Endothelial cell (in vitro differentiated cells): ENCODE data around the gene PRPF8. TPM values are rescaled to one million over a fixed set of nuclear protein-coding genes. Genes with fewer than 3 reads are reported as not detected.

Experiments
- DNase-seq: peaks from one replicate; pipeline ENCODE4 v3.0.0; 2021; ENCODE audit warnings: low spot score
- H3K27ac Mint-ChIP-seq: one replicate; pipeline ENCODE4 v1.8.0; 2021; ENCODE audit warnings: mixed read lengths, inconsistent platforms; ENCODE audit not compliant: unreplicated experiment
- H3K27me3 Mint-ChIP-seq: one replicate; pipeline ENCODE4 v1.8.0; 2021; ENCODE audit warnings: mild to moderate bottlenecking, moderate library complexity, mixed read lengths, inconsistent platforms; ENCODE audit not compliant: unreplicated experiment
- H3K36me3 Mint-ChIP-seq: one replicate; pipeline ENCODE4 v1.8.0; 2021; ENCODE audit warnings: mild to moderate bottlenecking, low read depth, mixed read lengths, inconsistent platforms; ENCODE audit not compliant: unreplicated experiment
- H3K4me1 Mint-ChIP-seq: one replicate; pipeline ENCODE4 v1.8.0; 2021; ENCODE audit warnings: mild to moderate bottlenecking, mixed read lengths, inconsistent platforms; ENCODE audit not compliant: unreplicated experiment
- H3K4me3 Mint-ChIP-seq: one replicate; pipeline ENCODE4 v1.8.0; 2021; ENCODE audit warnings: mild to moderate bottlenecking, mixed read lengths, inconsistent platforms; ENCODE audit not compliant: unreplicated experiment
- H3K9me3 Mint-ChIP-seq: one replicate; pipeline ENCODE4 v1.8.0; 2021; ENCODE audit warnings: mixed read lengths, inconsistent platforms; ENCODE audit not compliant: unreplicated experiment
- total RNA-seq: library from RNA; stranded (reverse); fragmentation: NEBNext Ultra II Directional; extraction: Animal tissue kit (Norgen Biotek cat#: 25700); gene quantifications from one replicate; pipeline ENCODE4 v1.2.1, GENCODE V29; 2021; ENCODE audit not compliant: unreplicated experiment
- TF ChIP-seq, protein P1 (sequence below): fragments of 200-600 bp; sonication (generic); IDR thresholded peaks from one replicate; pipeline ENCODE4 v1.5.0; 2021; ENCODE audit warnings: antibody characterized with exemption; ENCODE audit not compliant: unreplicated experiment

PRPF8 gene
- total RNA-seq, 1 donor from 2014 or later: 295 TPM

GRCh38 chr17:1644493-1645206 is 40.0 kb downstream of the PRPF8 start:
- peaks cover 23% of the 10 kb centered on the region for H3K36me3 Mint-ChIP-seq
- no peak for DNase-seq
- TF ChIP-seq, protein P1, sequence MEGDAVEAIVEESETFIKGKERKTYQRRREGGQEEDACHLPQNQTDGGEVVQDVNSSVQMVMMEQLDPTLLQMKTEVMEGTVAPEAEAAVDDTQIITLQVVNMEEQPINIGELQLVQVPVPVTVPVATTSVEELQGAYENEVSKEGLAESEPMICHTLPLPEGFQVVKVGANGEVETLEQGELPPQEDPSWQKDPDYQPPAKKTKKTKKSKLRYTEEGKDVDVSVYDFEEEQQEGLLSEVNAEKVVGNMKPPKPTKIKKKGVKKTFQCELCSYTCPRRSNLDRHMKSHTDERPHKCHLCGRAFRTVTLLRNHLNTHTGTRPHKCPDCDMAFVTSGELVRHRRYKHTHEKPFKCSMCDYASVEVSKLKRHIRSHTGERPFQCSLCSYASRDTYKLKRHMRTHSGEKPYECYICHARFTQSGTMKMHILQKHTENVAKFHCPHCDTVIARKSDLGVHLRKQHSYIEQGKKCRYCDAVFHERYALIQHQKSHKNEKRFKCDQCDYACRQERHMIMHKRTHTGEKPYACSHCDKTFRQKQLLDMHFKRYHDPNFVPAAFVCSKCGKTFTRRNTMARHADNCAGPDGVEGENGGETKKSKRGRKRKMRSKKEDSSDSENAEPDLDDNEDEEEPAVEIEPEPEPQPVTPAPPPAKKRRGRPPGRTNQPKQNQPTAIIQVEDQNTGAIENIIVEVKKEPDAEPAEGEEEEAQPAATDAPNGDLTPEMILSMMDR: no peak
- H3K4me1 Mint-ChIP-seq: peaks cover 47% of the 10 kb centered on the region
- peaks cover 24% of the 10 kb centered on the region for H3K27me3 Mint-ChIP-seq
- H3K4me3 Mint-ChIP-seq: peak overlapping the region; percentile 94
- H3K27ac Mint-ChIP-seq: peak overlapping the region; percentile 93
- no peaks in the 10 kb centered on the region for H3K9me3 Mint-ChIP-seq

DNA sequence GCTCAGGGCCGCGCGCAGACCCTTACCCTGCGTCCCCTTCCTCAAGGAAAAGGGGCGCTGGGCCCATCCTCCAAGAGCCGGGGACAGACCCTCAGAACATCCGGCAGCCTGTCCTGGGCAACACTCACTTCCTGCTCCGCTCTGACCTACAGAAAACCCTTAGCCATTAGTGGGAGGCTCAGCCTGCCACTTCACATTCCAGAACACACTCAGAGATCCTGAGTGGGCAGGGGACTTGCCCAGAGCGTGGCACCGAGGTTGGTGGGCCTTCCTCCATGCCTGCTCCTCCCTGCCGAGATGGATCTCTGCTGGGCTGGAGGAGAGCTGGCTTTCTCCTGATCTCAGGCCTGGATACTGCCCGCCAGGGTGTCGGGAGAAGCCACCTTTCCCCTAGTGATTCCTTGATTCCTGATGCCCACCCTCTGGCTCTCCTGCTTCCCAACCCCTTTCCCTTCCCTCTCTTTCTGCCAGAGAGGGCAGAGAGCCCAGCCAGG is 40.6 kb downstream of the PRPF8 start:
- peak overlapping the region; percentile 93 for H3K27ac Mint-ChIP-seq
- H3K4me1 Mint-ChIP-seq: peaks cover 48% of the 10 kb centered on the region
- no peaks in the 10 kb centered on the region for H3K9me3 Mint-ChIP-seq
- TF ChIP-seq, protein P1: no peak
- peaks cover 24% of the 10 kb centered on the region for H3K27me3 Mint-ChIP-seq
- peaks cover 23% of the 10 kb centered on the region for H3K36me3 Mint-ChIP-seq
- H3K4me3 Mint-ChIP-seq: peak overlapping the region; percentile 94
- DNase-seq: no peak

DNA sequence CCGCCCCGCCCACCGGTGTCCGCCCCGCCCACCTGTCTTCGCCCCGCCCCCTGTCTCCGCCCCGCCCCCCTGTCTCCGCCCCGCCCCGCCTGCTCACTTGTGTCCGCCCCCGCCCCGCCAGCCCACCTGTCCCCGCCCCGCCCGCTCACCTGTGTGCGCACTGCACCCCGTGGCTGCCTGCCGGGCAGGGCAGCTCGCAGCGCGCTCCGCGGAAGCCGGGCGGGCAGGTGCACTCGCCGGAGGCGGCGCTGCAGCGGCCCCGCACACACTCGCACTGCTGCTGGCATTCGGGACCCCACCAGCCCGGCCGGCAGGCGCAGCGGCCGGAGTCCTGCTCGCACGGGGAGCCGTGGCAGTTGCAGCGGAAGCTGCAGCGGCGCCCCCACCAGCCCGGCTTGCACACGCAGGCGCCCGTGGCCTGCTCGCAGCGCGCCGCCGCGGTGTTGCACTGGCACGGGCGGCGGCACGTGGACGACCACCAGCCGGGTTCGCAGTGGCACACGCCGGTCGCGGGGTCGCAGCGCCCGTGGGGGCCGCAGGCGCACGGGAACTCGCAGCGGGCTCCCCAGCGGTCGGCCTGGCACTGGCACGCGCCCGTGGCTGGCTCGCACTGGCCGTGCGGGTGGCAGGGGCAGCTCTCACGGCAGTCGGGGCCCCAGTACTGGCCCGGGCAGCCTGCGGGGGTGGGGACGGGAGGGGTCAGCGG is 41.2 kb downstream of the PRPF8 start:
- H3K36me3 Mint-ChIP-seq: peaks cover 23% of the 10 kb centered on the region
- H3K27ac Mint-ChIP-seq: no peak overlapping the region
- no peaks in the 10 kb centered on the region for H3K9me3 Mint-ChIP-seq
- peak overlapping the region; percentile 94 for H3K4me3 Mint-ChIP-seq
- peaks cover 49% of the 10 kb centered on the region for H3K4me1 Mint-ChIP-seq
- TF ChIP-seq, protein P1: peak; percentile 28
- DNase-seq: peak; percentile 41
- peaks cover 24% of the 10 kb centered on the region for H3K27me3 Mint-ChIP-seq

DNA sequence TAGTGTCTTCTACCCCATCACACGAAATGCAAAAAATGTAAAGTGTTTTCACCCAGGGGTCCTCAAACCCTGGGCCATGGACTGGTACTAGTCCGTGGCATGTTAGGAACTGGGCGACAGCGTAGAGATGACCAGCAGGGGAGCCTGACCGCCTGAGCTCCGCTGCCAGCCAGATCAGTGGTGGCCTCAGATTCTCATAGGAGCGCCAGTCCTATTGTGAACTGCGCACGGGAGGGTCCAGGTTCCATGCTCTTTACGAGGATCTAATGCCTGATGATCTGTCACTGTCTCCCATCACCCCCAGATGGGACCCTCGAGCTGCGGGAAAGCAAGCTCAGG is 43.6 kb downstream of the PRPF8 start:
- H3K27me3 Mint-ChIP-seq: peaks cover 33% of the 10 kb centered on the region
- H3K4me3 Mint-ChIP-seq: peak overlapping the region; percentile 80
- H3K27ac Mint-ChIP-seq: peak overlapping the region; percentile 61
- DNase-seq: no peak
- peaks cover 35% of the 10 kb centered on the region for H3K36me3 Mint-ChIP-seq
- H3K4me1 Mint-ChIP-seq: peaks cover 34% of the 10 kb centered on the region
- TF ChIP-seq, protein P1: no peak
- no peaks in the 10 kb centered on the region for H3K9me3 Mint-ChIP-seq
